Nucleus accumbens (tissue), 56 donors: ENCODE measurements around the gene WNT3.

Source experiments
- DNase-seq, 56 donors: peaks; one replicate each; lab custom pipeline; 2025; lab: John Stamatoyannopoulos, UW

WNT3 gene

GRCh38 chr17:46837521-46837920 is 19.0 kb upstream of the WNT3 start:
- DNase-seq, result no peak

GRCh38 chr17:46836500-46836899 is 18.0 kb upstream of the WNT3 start:
- no peak for DNase-seq

DNA sequence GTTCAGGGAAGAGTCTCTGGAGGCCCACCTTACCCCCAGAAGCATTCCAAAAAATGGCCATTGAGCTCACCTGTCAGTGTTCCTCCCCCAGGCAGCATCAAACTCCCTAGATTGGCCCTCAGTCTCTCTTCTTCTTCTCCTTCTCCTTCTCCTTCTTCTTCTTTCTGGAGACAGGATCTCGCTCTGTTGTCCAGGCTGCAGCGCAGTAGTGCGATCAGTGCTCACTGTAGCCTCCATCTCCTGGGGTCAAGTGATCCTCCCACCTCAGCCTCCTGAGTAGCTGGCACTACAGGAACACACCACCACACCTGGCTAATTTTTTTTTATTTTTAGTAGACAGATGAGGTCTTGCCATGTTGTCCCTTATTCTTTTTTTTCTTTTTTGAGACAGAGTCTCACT is 16.4 kb upstream of the WNT3 start:
- DNase-seq, result no peak

GRCh38 chr17:46833840-46834208 is 15.3 kb upstream of the WNT3 start:
- DNase-seq, result no peak

- DNase-seq, result peak in 32 of 56 donors; percentile 4 to 70 (median 34)
Observed at GRCh38 chr17:46832945-46833839, 14.7 kb upstream of the WNT3 start.

GRCh38 chr17:46832331-46832821 is 13.9 kb upstream of the WNT3 start:
- peak in 10 of 56 donors; percentile 12 to 58 (median 38) for DNase-seq

DNA sequence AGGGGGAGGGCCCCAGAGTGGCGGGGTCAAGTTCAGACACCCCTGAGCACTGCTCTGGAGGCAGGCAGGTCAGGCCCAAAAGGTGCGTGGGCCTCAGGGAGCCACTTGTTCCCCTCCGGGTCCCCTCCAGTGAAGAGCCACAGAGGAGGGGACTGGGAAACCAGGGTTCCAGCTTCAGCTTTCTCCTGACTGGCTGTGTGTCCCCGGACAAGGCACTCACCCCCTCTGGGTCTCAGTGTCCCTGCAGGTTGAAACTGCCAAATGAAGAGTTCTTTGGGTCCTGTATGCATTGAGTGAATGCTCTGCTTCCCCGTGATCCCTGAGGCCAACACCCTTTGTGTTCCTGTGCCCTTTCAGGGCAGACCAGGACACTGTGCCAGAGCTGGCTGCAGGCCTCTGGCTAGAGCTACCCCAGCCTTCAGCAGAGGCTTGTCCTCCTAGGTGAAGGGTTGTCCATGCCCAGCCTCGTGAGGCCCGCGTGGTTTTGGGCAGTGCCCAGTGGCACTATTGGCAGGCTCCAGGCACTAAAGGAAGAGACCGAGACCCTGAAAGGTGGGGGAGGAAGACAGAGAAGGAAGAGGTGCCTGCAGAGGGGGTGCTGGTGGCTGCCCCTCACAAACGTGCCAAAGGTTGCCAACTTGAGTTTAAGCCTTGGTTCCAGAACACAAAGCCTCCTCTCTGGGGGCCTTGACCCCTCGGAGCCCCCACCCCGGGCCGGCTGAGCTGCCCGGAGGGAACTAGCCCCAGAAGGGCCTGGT is 13.3 kb upstream of the WNT3 start:
- DNase-seq, result peak in 22 of 56 donors; percentile 12 to 69 (median 28)

- no peak for DNase-seq
Observed at GRCh38 chr17:46827274-46827673, 8.8 kb upstream of the WNT3 start.

DNA sequence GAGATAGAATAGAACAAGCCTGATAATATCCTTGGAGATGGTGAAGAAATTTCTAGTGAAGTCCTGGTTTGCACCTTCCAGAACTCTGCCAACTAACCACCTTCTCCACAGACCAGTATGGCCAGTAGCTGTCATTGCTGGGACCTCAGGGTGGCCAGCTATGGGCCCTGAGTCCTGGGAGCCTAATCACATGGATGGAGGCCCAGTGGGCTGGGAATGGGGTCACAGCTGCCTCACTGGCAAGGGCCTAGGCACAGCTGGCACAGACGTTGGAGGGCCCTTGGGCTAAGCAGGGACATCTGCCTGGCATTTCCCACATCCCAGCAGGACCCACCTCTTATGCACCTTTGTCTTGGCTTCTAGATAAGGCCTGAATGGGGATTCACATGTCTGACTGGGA is 7.6 kb upstream of the WNT3 start:
- DNase-seq, result no peak

- no peak for DNase-seq
Observed at GRCh38 chr17:46823657-46824056, 5.2 kb upstream of the WNT3 start.

DNA sequence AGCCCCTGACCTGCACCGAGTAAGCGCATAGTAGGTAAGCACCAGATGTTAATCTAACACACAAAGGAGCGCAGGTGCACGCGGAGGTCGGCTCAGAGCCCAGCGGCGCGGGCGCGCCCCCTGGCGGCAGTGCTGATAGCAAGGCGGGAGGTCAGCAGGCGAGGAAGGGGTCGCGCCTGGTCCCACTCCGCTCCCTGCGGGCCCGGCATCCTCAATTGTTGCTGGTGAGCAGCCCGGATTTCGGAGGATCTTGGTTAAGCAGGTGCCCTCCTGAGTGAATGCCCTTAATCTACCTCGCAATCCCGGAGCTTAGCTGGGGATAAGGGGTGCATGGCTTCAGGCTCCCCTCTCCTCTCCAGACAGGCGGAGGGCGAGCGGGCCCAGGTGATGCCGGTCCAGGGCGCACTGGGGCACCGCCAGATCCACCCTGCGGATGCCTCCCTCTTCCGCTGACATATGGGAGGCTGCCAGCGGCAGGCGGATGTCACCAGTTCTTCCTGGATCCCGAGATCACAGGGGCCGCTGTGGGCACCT is 4.0 kb upstream of the WNT3 start:
- no peak for DNase-seq

- DNase-seq, result no peak
Observed at GRCh38 chr17:46821482-46822387, 3.2 kb upstream of the WNT3 start.

- no peak for DNase-seq
Observed at GRCh38 chr17:46820592-46821450, 2.3 kb upstream of the WNT3 start.

DNA sequence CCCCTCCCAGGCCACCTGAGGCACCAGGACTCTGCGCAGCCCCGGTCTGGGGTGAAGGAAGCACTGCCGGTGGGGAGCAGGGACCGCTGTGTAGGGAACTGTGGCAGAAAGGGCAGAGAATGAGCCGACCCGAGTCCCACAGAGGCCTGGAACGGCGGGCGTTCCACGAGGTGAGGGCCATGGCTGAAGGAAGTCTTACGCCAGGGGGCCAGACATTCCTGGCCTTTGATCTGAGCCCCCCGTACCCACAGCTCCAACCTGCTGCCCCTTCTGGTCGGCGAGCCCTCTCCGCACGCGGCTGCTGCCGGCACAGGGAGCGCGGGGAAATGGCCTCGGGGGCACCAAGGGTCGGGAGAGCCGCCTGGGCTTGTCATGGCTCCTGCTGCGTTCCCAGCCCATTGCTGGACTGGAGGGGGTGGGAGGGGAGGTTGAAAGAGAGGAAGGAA is 1.4 kb upstream of the WNT3 start:
- no peak for DNase-seq

DNA sequence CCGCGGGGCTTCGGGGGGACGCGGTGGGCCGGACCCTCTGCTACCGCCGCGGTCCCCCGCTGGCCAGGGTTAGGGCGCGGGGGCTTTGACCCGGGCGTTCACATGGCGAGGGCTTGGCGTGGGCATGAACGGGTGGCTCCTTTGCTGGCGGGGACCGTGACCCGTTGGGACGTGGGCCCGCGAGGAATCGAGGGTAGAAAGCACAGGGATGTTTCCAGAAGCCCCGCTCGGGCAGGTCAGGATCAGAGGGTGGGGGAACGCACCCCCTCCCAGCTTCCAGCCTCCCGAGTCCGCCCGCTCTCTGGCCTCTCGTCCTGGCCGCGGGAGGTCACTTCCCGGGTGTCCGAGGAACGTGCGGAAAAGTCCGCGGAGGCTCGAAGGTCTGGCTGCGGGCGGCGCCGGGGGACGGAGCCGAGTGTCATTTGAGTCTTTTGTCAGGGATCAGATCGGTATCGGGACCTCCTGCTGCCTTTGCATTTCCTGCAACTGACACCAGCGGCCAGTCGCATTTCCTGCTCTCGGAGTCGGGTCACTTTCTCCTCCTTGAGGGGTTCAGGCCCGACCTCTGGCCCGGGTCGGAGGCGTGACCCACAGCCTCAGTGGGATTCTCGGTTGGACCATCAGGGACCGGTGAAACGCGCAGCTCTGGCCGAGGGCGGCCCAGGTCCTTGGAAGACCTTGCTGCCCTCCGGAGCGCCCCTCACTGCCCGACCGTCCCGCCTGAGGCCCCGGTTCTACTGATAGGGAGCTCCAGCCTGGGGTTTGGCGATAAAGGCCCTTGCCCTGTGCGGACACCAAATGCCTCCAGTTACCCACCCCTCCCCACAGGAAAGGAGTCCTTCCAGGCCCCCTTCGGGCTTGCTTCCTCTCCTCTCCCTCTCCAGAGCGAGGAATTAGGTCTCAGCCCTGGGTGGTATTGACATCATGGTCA is 702 bp upstream of the WNT3 start:
- no peak for DNase-seq

DNA sequence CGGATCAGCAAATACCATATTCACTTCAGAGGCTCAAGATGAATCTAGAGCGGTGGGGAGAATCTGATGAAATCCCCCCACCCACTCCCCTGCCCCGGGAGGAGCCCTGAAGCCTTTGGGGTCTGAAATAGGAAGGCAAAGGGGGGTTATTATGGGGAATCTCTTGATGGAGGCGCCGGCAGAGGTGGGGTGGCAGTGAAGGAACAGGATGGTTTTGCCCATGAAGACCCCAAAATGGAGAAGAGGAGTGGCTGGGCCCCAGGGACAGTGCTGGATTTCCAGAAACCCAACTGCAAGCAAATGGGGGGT is 637 bp downstream of the WNT3 start:
- no peak for DNase-seq

- DNase-seq, result no peak
Observed at GRCh38 chr17:46817151-46817900, 1.2 kb downstream of the WNT3 start.
